Astrocyte (in vitro differentiated cells and primary cell): Measurements from ENCODE around the gene VWA2. TPM values are rescaled to one million over a fixed set of nuclear protein-coding genes. Genes with fewer than 3 reads are reported as not detected.

Experiments used
- DNase-seq: peaks from one replicate; pipeline ENCODE4 v3.0.0-alpha.2; 2010; ENCODE audit warnings: low read depth
- FAIRE-seq: peaks from 2 replicates; lab custom pipeline; 2011; peaks lifted over from hg19 to GRCh38; lab: Jason Lieb, UNC
- H2AFZ ChIP-seq: 2 replicates; pipeline ENCODE4 v1.6.0; 2012; ENCODE audit warnings: low read depth, low read length, inconsistent platforms
- H3K27ac ChIP-seq: 2 replicates; pipeline ENCODE4 v1.5.1; 2011; ENCODE audit warnings: low read depth, low read length, inconsistent platforms
- H3K27me3 ChIP-seq: 2 replicates; pipeline ENCODE4 v1.6.0; 2011; ENCODE audit warnings: low read length, inconsistent platforms; ENCODE audit not compliant: insufficient read depth
- H3K36me3 ChIP-seq: 2 replicates; pipeline ENCODE4 v1.5.1; 2011; ENCODE audit warnings: low read length, inconsistent platforms; ENCODE audit not compliant: insufficient read depth
- H3K4me1 ChIP-seq: 2 replicates; pipeline ENCODE4 v1.5.1; 2011; ENCODE audit warnings: low read length, inconsistent platforms; ENCODE audit not compliant: insufficient read depth
- H3K4me2 ChIP-seq: 2 replicates; pipeline ENCODE4 v1.6.0; 2012; ENCODE audit warnings: low read length, inconsistent platforms
- H3K4me3 ChIP-seq: 2 replicates; pipeline ENCODE4 v1.5.1; 2011; ENCODE audit warnings: low read depth, mild to moderate bottlenecking, low read length, inconsistent platforms; ENCODE audit not compliant: insufficient read depth
- H3K79me2 ChIP-seq: 2 replicates; pipeline ENCODE4 v1.6.0; 2012; ENCODE audit warnings: mild to moderate bottlenecking, low read length, inconsistent platforms; ENCODE audit not compliant: insufficient read depth
- H3K9ac ChIP-seq: 2 replicates; pipeline ENCODE4 v1.6.0; 2012; ENCODE audit warnings: mild to moderate bottlenecking, low read length, inconsistent platforms
- H3K9me3 ChIP-seq: 2 replicates; pipeline ENCODE4 v1.5.1; 2012; ENCODE audit warnings: low read depth, mild to moderate bottlenecking, low read length, inconsistent platforms; ENCODE audit not compliant: insufficient read depth
- H4K20me1 ChIP-seq: 2 replicates; pipeline ENCODE4 v1.6.0; 2012; ENCODE audit warnings: low read length, inconsistent platforms; ENCODE audit not compliant: insufficient read depth
- H3K27ac Mint-ChIP-seq: one replicate; pipeline ENCODE4 v1.8.0; 2021; ENCODE audit warnings: mild to moderate bottlenecking, mixed read lengths; ENCODE audit not compliant: unreplicated experiment
- H3K27me3 Mint-ChIP-seq: one replicate; pipeline ENCODE4 v1.8.0; 2021; ENCODE audit warnings: low read depth, mixed read lengths; ENCODE audit not compliant: unreplicated experiment
- H3K36me3 Mint-ChIP-seq: one replicate; pipeline ENCODE4 v1.8.0; 2021; ENCODE audit warnings: low read depth, mixed read lengths; ENCODE audit not compliant: unreplicated experiment
- H3K4me1 Mint-ChIP-seq: one replicate; pipeline ENCODE4 v1.8.0; 2021; ENCODE audit warnings: low read depth, mixed read lengths; ENCODE audit not compliant: unreplicated experiment
- H3K4me3 Mint-ChIP-seq: one replicate; pipeline ENCODE4 v1.8.0; 2021; ENCODE audit warnings: mild to moderate bottlenecking, moderate library complexity, mixed read lengths; ENCODE audit not compliant: unreplicated experiment
- H3K9me3 Mint-ChIP-seq: one replicate; pipeline ENCODE4 v1.8.0; 2021; ENCODE audit warnings: mild to moderate bottlenecking, mixed read lengths; ENCODE audit not compliant: unreplicated experiment
- EZH2 ChIP-seq: IDR thresholded peaks from 2 replicates; pipeline ENCODE4 v1.6.1; 2012; ENCODE audit warnings: mild to moderate bottlenecking, low read length, inconsistent platforms; ENCODE audit not compliant: insufficient read depth
- total RNA-seq: library from RNA; stranded (reverse); gene quantifications from 2 replicates; pipeline ENCODE4 v1.2.1, GENCODE V29; 2021
- TF ChIP-seq, protein P1 (sequence below): IDR thresholded peaks from 2 replicates; pipeline ENCODE4 v1.5.1; 2011; ENCODE audit warnings: low read depth, mild to moderate bottlenecking, inconsistent platforms, low read length, moderate library complexity; ENCODE audit not compliant: insufficient read depth

The VWA2 gene
- total RNA-seq, 1 donor from 2014 or later: 0.25 TPM

DNA sequence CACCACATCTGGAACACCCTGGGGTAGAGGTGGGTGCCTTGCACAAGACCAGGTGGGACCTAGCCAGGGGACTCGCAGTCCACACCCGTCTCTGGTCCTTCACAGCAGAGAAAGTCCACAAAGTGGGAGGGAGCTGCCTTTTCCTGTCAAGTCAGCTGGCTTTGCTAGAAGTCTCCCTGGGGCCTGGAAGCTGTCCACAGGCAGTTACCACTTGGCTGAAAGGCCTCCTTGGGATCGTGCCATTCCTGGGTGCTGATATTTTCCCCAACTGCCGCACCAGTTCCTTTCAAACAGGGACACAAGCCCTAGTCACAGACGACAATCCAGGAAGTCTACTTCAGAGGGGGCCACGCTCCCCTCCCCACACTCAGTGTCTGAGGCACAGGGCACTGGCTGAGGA is 89.8 kb downstream of the VWA2 start:
- TF ChIP-seq, protein P1, sequence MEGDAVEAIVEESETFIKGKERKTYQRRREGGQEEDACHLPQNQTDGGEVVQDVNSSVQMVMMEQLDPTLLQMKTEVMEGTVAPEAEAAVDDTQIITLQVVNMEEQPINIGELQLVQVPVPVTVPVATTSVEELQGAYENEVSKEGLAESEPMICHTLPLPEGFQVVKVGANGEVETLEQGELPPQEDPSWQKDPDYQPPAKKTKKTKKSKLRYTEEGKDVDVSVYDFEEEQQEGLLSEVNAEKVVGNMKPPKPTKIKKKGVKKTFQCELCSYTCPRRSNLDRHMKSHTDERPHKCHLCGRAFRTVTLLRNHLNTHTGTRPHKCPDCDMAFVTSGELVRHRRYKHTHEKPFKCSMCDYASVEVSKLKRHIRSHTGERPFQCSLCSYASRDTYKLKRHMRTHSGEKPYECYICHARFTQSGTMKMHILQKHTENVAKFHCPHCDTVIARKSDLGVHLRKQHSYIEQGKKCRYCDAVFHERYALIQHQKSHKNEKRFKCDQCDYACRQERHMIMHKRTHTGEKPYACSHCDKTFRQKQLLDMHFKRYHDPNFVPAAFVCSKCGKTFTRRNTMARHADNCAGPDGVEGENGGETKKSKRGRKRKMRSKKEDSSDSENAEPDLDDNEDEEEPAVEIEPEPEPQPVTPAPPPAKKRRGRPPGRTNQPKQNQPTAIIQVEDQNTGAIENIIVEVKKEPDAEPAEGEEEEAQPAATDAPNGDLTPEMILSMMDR: no peak
- TF ChIP-seq EZH2: no peak
- Histone ChIP-seq H3K9ac (no peak overlapping the region), H3K4me3 (no peak overlapping the region), H3K79me2 (no peaks in the 10 kb centered on the region), H4K20me1 (peaks cover 1% of the 10 kb centered on the region), H3K4me2 (no peak overlapping the region), H3K4me1 (peaks cover under 1% of the 10 kb centered on the region), H3K27ac (no peak overlapping the region), H3K36me3 (no peaks in the 10 kb centered on the region), H3K27me3 (peaks cover 12% of the 10 kb centered on the region), H2AFZ (no peak overlapping the region), H3K9me3 (no peaks in the 10 kb centered on the region)
- FAIRE-seq (no peak), DNase-seq (no peak)
- Mint-ChIP-seq H3K9me3 (no peaks in the 10 kb centered on the region), H3K4me1 (peaks cover 4% of the 10 kb centered on the region), H3K36me3 (peaks cover 9% of the 10 kb centered on the region), H3K27ac (no peak overlapping the region), H3K4me3 (no peak overlapping the region), H3K27me3 (peaks cover 4% of the 10 kb centered on the region)

DNA sequence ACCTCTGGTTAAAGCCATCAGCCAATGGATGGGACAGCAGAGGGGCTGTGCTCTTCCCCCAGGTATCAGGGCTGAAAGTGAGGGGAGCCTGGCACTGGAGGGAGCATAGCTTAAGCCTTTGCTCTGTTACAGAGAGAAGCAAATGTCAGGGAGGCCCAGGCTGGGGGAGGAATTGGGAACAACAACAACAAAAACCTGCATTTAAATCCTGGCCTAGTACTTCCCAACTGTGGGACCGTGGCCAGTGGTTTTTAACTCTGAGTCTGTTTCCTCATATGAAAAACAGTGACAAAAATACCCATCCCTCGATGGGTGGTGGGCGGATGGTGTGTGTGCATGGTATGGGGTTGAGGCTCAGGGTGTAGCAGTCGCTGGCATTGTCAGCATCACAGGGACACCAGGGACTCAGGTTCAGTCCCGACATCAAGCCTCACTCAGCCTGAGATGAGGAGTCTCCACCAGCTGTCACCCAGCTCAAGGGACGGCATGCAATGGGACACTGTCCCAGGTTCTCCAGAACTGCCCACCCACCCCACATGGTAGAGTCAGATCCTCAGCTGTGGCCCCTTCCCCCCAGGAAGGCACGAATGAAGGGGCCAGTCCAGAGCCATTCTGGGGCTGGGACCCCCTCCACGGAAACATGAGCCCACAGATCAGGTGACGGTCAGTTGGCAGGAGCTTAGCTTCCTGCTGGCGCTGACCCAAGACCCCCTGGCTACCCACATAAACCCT is 90.7 kb downstream of the VWA2 start:
- no peak overlapping the region for H2AFZ ChIP-seq
- peaks cover 4% of the 10 kb centered on the region for H3K27me3 Mint-ChIP-seq
- H3K9me3 ChIP-seq: no peaks in the 10 kb centered on the region
- H3K4me2 ChIP-seq: no peak overlapping the region
- DNase-seq: no peak
- H4K20me1 ChIP-seq: peaks cover 4% of the 10 kb centered on the region
- H3K36me3 ChIP-seq: no peaks in the 10 kb centered on the region
- H3K4me3 ChIP-seq: no peak overlapping the region
- no peak overlapping the region for H3K4me3 Mint-ChIP-seq
- peaks cover 9% of the 10 kb centered on the region for H3K4me1 ChIP-seq
- TF ChIP-seq EZH2: no peak
- TF ChIP-seq, protein P1: no peak
- no peaks in the 10 kb centered on the region for H3K79me2 ChIP-seq
- no peak overlapping the region for H3K27ac ChIP-seq
- peaks cover 14% of the 10 kb centered on the region for H3K27me3 ChIP-seq
- no peak overlapping the region for H3K9ac ChIP-seq
- no peaks in the 10 kb centered on the region for H3K9me3 Mint-ChIP-seq
- no peak overlapping the region for H3K27ac Mint-ChIP-seq
- H3K4me1 Mint-ChIP-seq: peaks cover 9% of the 10 kb centered on the region
- H3K36me3 Mint-ChIP-seq: peaks cover 12% of the 10 kb centered on the region
- no peak for FAIRE-seq
